ENCODE measurements around the gene GPR84. TPM values are rescaled to one million over a fixed set of nuclear protein-coding genes. Genes with fewer than 3 reads are reported as not detected.

GPR84 gene
- total and polyA plus RNA-seq, 2 of the 13 experiments (the other 11 are each of a cell fraction or from before 2014, with no cell fraction given): not detected

GRCh38 chr12:54358945-54359761 lies 5.1 kb downstream of the GPR84 start (continued):
- TF ChIP-seq SP5 (CRISPR knock-in tag; IDR thresholded peaks at IDR 0.05; ENCODE audit: borderline replicate concordance, low read depth): no peak
- TF ChIP-seq ZFP82 (CRISPR knock-in tag; IDR thresholded peaks at IDR 0.05; ENCODE audit: borderline replicate concordance): no peak
- no peak for TF ChIP-seq UBTF (CRISPR knock-in tag; IDR thresholded peaks at IDR 0.05)
- no peak for TF ChIP-seq ZNF781 (CRISPR knock-in tag; IDR thresholded peaks at IDR 0.05; ENCODE audit: borderline replicate concordance, not compliant biosample characterization)
- no peak for TF ChIP-seq SMYD3 (CRISPR knock-in tag; IDR thresholded peaks at IDR 0.05)
- TF ChIP-seq NONO (IDR thresholded peaks at IDR 0.05): no peak
- peak; percentile 66 for TF ChIP-seq NONO (CRISPR knock-in tag; conservative IDR thresholded peaks at IDR 0.05)
- TF ChIP-seq BCLAF1 (IDR thresholded peaks at IDR 0.05): no peak
- no peak for TF ChIP-seq DR1 (CRISPR knock-in tag; IDR thresholded peaks at IDR 0.05)
- no peak for TF ChIP-seq GABPB1 (CRISPR knock-in tag; IDR thresholded peaks at IDR 0.05)
- TF ChIP-seq STAT5B (CRISPR knock-in tag; IDR thresholded peaks at IDR 0.05): no peak
- no peak for TF ChIP-seq ZNF652 (CRISPR knock-in tag; IDR thresholded peaks at IDR 0.05; ENCODE audit: borderline replicate concordance, low read depth)
- TF ChIP-seq NFKBIZ (CRISPR knock-in tag; IDR thresholded peaks at IDR 0.05): no peak
- no peak for TF ChIP-seq SMARCE1 (IDR thresholded peaks at IDR 0.05; ENCODE audit: borderline replicate concordance)
- TF ChIP-seq ZNF205 (CRISPR knock-in tag; IDR thresholded peaks at IDR 0.05): no peak
- no peak for TF ChIP-seq SNRNP70 (IDR thresholded peaks at IDR 0.05; ENCODE audit: low read depth, low read length)
- no peak; the same call in 1 of the 2 replicates for TF ChIP-seq ZSCAN30 (CRISPR knock-in tag; IDR thresholded peaks at IDR 0.05)
- no peak for TF ChIP-seq ZNF512B (CRISPR knock-in tag; IDR thresholded peaks at IDR 0.05; ENCODE audit: borderline replicate concordance)
- peak; percentile 30 for TF ChIP-seq ATF2 (CRISPR knock-in tag; IDR thresholded peaks at IDR 0.05)
- TF ChIP-seq ZNF7 (CRISPR knock-in tag; IDR thresholded peaks at IDR 0.05): no peak
- no peak for TF ChIP-seq ZFP36L2 (CRISPR knock-in tag; IDR thresholded peaks at IDR 0.05)
- TF ChIP-seq ZFY (CRISPR knock-in tag; IDR thresholded peaks at IDR 0.05): 0 out of 2 replicates have a peak, but pooled peaks have one; percentile 36
